Loucy (cell line): Measurements from ENCODE around the gene HMGCS1.

Source experiments
- H2AFZ ChIP-seq: fragments of 200-600 bp; sonication (generic); 2 replicates; pipeline ENCODE4 v1.6.0; 2016; ENCODE audit warnings: antibody characterized with exemption, mild to moderate bottlenecking, low read length, moderate library complexity
- H3F3A ChIP-seq: fragments of 200-600 bp; 2 replicates; pipeline ENCODE4 v1.6.0; 2016; ENCODE audit warnings: antibody characterized with exemption, low read depth, mild to moderate bottlenecking
- H3K27me3 ChIP-seq: fragments of 200-600 bp; sonication (generic); 2 replicates; pipeline ENCODE4 v1.6.1; 2014; ENCODE audit warnings: low read length, mild to moderate bottlenecking; ENCODE audit not compliant: insufficient read depth, poor library complexity, severe bottlenecking
- H3K36me3 ChIP-seq: fragments of 200-600 bp; sonication (generic); 2 replicates; pipeline ENCODE4 v1.6.1; 2016; ENCODE audit warnings: low read length; ENCODE audit not compliant: insufficient read depth
- H3K4me1 ChIP-seq: fragments of 200-600 bp; sonication (generic); 2 replicates; pipeline ENCODE4 v1.5.1; 2014; ENCODE audit warnings: low read length, mild to moderate bottlenecking; ENCODE audit not compliant: insufficient read depth, poor library complexity, severe bottlenecking
- H3K4me2 ChIP-seq: fragments of 200-600 bp; sonication (generic); 2 replicates; pipeline ENCODE4 v1.6.0; 2014; ENCODE audit warnings: antibody characterized with exemption, low read length, low read depth, mild to moderate bottlenecking; ENCODE audit not compliant: poor library complexity, severe bottlenecking
- H3K4me3 ChIP-seq: fragments of 200-600 bp; sonication (generic); 2 replicates; pipeline ENCODE4 v1.5.1; 2014; ENCODE audit warnings: low read length, mild to moderate bottlenecking, mixed read lengths; ENCODE audit not compliant: poor library complexity, severe bottlenecking
- H3K79me2 ChIP-seq: fragments of 200-600 bp; sonication (generic); 2 replicates; pipeline ENCODE4 v1.6.1; 2014; ENCODE audit warnings: low read length; ENCODE audit not compliant: insufficient read depth
- H3K9ac ChIP-seq: fragments of 200-600 bp; sonication (generic); 2 replicates; pipeline ENCODE4 v1.6.0; 2014; ENCODE audit warnings: mild to moderate bottlenecking, low read depth, low read length, moderate library complexity; ENCODE audit not compliant: poor library complexity, severe bottlenecking
- H3K9me2 ChIP-seq: fragments of 200-600 bp; sonication (generic); replicated peaks from 2 replicates; pipeline ENCODE4 v1.6.1; 2016; ENCODE audit warnings: low read depth, low read length, mixed read lengths
- H3K9me3 ChIP-seq: fragments of 200-600 bp; sonication (generic); 2 replicates; pipeline ENCODE4 v1.6.1; 2014; ENCODE audit warnings: mild to moderate bottlenecking, antibody characterized with exemption, low read length, low read depth; ENCODE audit not compliant: insufficient read depth
- H4K20me1 ChIP-seq: fragments of 200-600 bp; sonication (generic); 2 replicates; pipeline ENCODE4 v1.6.0; 2014; ENCODE audit warnings: antibody characterized with exemption, low read length, mild to moderate bottlenecking; ENCODE audit not compliant: insufficient read depth, poor library complexity, severe bottlenecking
- CTCF ChIP-seq: fragments of 200-600 bp; sonication (generic); conservative IDR thresholded peaks from 2 replicates; pipeline ENCODE4 v1.5.1; 2014; ENCODE audit warnings: mild to moderate bottlenecking, antibody characterized with exemption, low read length
- EZH2phosphoT487 ChIP-seq: fragments of 200-600 bp; IDR thresholded peaks from 2 replicates; pipeline ENCODE4 v1.6.1; 2018; ENCODE audit warnings: antibody characterized with exemption, mild to moderate bottlenecking, moderate library complexity, borderline replicate concordance

HMGCS1 gene

DNA sequence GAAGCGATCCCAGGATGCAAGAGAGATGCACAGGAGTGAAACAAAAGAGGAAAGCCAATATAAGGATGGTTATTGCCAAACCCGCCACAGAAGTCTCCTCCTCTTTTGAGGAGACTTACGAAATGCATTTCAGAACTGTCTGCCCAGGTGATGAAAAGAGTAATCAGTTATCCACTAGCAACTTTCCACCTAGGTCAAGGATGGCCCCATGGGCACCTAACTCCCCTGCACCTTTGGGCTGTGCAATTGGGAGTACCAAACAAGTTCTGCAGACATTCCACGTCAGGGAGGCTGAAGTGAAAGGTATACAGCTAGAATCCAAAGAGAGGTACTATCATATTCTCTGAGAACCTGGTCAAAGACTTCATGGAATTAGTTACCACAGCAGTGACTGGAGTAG, 25.7 kb downstream of the HMGCS1 start:
- no peaks in the 10 kb centered on the region for H3K4me1 ChIP-seq
- peaks cover 26% of the 10 kb centered on the region for H4K20me1 ChIP-seq
- peaks cover 12% of the 10 kb centered on the region; the same call in 1 of the 2 replicates for H3F3A ChIP-seq
- H3K9me3 ChIP-seq, result no peaks in the 10 kb centered on the region
- H2AFZ ChIP-seq, result no peak overlapping the region
- TF ChIP-seq CTCF (no peak), EZH2phosphoT487 (no peak)
- H3K4me3 ChIP-seq, result no peak overlapping the region
- H3K9me2 ChIP-seq, result no peaks in the 10 kb centered on the region
- H3K27me3 ChIP-seq, result no peaks in the 10 kb centered on the region
- peaks cover 11% of the 10 kb centered on the region; the same call in 1 of the 2 replicates for H3K79me2 ChIP-seq
- no peak overlapping the region for H3K9ac ChIP-seq
- peaks cover 59% of the 10 kb centered on the region for H3K36me3 ChIP-seq
- H3K4me2 ChIP-seq, result no peak overlapping the region

DNA sequence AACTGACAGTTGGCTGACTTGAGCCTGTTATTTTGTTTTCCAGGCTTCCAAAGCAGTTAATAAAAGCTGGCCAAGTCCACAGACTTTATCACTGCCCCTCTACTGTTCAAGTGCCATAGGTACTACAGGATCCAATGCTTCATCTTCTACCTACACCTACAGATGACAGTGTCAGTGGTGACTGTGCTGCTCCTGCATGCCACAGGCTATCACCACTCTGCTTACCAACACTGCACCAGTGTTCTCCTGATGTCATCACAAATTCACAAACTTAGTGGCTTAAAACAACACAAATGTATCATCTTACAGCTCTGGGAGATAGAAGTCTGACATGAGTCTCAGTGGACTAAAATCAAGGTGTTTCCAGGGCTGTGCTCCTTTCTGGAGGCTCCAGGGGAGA, 26.6 kb downstream of the HMGCS1 start:
- no peak overlapping the region for H3K4me3 ChIP-seq
- no peak overlapping the region for H2AFZ ChIP-seq
- peaks cover 11% of the 10 kb centered on the region; the same call in 1 of the 2 replicates for H3K79me2 ChIP-seq

DNA sequence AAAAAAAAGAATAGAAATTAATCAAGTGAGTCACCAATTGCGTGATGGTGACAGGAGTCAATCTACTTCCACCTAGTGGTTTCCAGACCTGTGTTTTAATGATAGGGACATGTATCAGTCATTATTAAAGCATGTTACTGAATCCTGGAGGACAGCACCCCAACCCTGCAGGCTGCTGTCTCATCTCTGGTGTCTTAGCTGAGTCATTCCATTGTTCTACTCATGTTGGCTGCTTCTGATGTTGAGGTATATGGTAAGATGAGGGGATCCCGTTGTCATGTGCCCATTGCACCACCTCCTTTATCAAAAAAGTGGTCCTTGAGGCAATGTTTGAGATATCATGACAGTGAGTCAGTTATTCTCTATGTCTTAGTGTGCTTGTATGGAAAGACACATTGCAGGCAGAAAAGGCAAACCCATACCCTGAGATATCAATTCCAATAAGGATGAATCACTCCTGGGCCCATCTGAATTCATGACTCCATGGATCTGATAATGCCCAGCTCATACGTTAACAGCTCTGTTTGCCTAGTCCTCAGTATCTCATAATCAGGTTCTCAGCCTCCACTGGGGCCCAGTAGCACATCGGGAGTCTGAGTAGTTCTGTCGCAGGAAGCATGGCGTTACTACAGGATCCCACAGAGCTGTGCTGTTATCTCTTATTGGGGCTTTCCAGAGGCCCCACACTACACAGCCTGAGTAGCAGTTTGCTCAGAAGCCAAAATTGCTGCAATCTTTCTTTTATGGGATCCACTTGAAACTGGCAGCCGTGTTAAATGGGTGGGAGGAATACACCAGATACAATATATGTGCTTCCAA, 31.2 kb downstream of the HMGCS1 start:
- Histone ChIP-seq H3K9me2 (no peaks in the 10 kb centered on the region), H3K9ac (no peak overlapping the region), H4K20me1 (no peaks in the 10 kb centered on the region)

More for the DNA sequence above, 26.6 kb downstream of the HMGCS1 start:
- H3K9me3 ChIP-seq, result no peaks in the 10 kb centered on the region
- no peaks in the 10 kb centered on the region for H3K9me2 ChIP-seq
- peaks cover 12% of the 10 kb centered on the region; the same call in 1 of the 2 replicates for H3F3A ChIP-seq
- TF ChIP-seq CTCF (no peak), EZH2phosphoT487 (no peak)
- peaks cover 22% of the 10 kb centered on the region for H4K20me1 ChIP-seq
- no peak overlapping the region for H3K4me2 ChIP-seq
- H3K4me1 ChIP-seq, result no peaks in the 10 kb centered on the region
- H3K27me3 ChIP-seq, result no peaks in the 10 kb centered on the region
- H3K36me3 ChIP-seq, result peaks cover 52% of the 10 kb centered on the region
- H3K9ac ChIP-seq, result no peak overlapping the region

More for the DNA sequence above, 31.2 kb downstream of the HMGCS1 start:
- no peak overlapping the region for H2AFZ ChIP-seq
- no peak overlapping the region for H3K4me3 ChIP-seq
- no peaks in the 10 kb centered on the region for H3K4me1 ChIP-seq
- H3K4me2 ChIP-seq, result no peak overlapping the region
- no peaks in the 10 kb centered on the region for H3K79me2 ChIP-seq
- H3K27me3 ChIP-seq, result no peaks in the 10 kb centered on the region
- H3K9me3 ChIP-seq, result no peaks in the 10 kb centered on the region
- TF ChIP-seq EZH2phosphoT487 (no peak), CTCF (no peak)
- H3K36me3 ChIP-seq, result peaks cover 7% of the 10 kb centered on the region; the same call in 1 of the 2 replicates
- no peaks in the 10 kb centered on the region for H3F3A ChIP-seq
